OCI-LY3 (cell line): ENCODE data around the gene CACNA2D3.

Experiments used
- CTCF ChIP-seq: fragments of 200-600, 300-600 bp; sonication (generic); IDR thresholded peaks from 2 replicates; pipeline ENCODE4 v1.5.1; 2014; ENCODE audit warnings: antibody characterized with exemption, low read length, low read depth
- EZH2phosphoT487 ChIP-seq: fragments of 200-600 bp; shearing (Covaris generic); IDR thresholded peaks from 2 replicates; pipeline ENCODE4 v1.6.1; 2018; ENCODE audit warnings: antibody characterized with exemption, mixed run types, low read depth

- no peak for TF ChIP-seq CTCF
- TF ChIP-seq EZH2phosphoT487: no peak
Measured at GRCh38 chr3:55060896-55061719, 938.8 kb downstream of the CACNA2D3 start.
